Osteoblast (primary cell): Measurements from ENCODE around the gene COX10. TPM values are rescaled to one million over a fixed set of nuclear protein-coding genes. Genes with fewer than 3 reads are reported as not detected.

Source experiments
- DNase-seq: peaks from one replicate; pipeline ENCODE4 v3.0.0; 2011; ENCODE audit warnings: low spot score, mixed read lengths; ENCODE audit not compliant: insufficient read length; ENCODE audit errors: missing footprints
- H2AFZ ChIP-seq: 2 replicates; pipeline ENCODE4 v1.6.0; 2011; ENCODE audit warnings: mild to moderate bottlenecking, low read length
- H3K27ac ChIP-seq: 2 replicates; pipeline ENCODE4 v1.5.1; 2011; ENCODE audit warnings: mild to moderate bottlenecking, low read depth, low read length, moderate library complexity
- H3K27me3 ChIP-seq: 2 replicates; pipeline ENCODE4 v1.6.0; 2012; ENCODE audit warnings: mild to moderate bottlenecking, control low read depth, inconsistent platforms, low read length, moderate library complexity; ENCODE audit not compliant: insufficient read depth
- H3K36me3 ChIP-seq: 2 replicates; pipeline ENCODE4 v1.5.1; 2011; ENCODE audit warnings: mild to moderate bottlenecking, low read length, control low read depth, moderate library complexity; ENCODE audit not compliant: insufficient read depth
- H3K4me1 ChIP-seq: 2 replicates; pipeline ENCODE4 v1.5.1; 2011; ENCODE audit warnings: mild to moderate bottlenecking, low read length, control low read depth, moderate library complexity; ENCODE audit not compliant: insufficient read depth
- H3K4me2 ChIP-seq: 2 replicates; pipeline ENCODE4 v1.6.0; 2011; ENCODE audit warnings: mild to moderate bottlenecking, low read length; ENCODE audit not compliant: insufficient read depth
- H3K4me3 ChIP-seq: fragments of 200-600 bp; sonication (generic); 3 replicates; pipeline ENCODE4 v1.5.1; 2012; ENCODE audit warnings: mild to moderate bottlenecking, low read length, inconsistent platforms; ENCODE audit not compliant: insufficient read depth
- H3K79me2 ChIP-seq: 2 replicates; pipeline ENCODE4 v1.6.0; 2012; ENCODE audit warnings: mild to moderate bottlenecking, low read length, control low read depth, inconsistent platforms; ENCODE audit not compliant: insufficient read depth
- H3K9me3 ChIP-seq: 2 replicates; pipeline ENCODE4 v1.5.1; 2011; ENCODE audit warnings: low read depth, low read length, control low read depth
- H4K20me1 ChIP-seq: 2 replicates; pipeline ENCODE4 v1.6.0; 2012; ENCODE audit warnings: mild to moderate bottlenecking, low read length, control low read depth; ENCODE audit not compliant: insufficient read depth
- CTCF ChIP-seq: IDR thresholded peaks from 2 replicates; pipeline ENCODE4 v1.5.1; 2011; ENCODE audit warnings: mild to moderate bottlenecking, low read depth, low read length, moderate library complexity; ENCODE audit errors: extremely low read depth
- total RNA-seq: library from RNA; depleted of rRNA; stranded (reverse); fragments of >200 nt; gene quantifications from 2 replicates; pipeline ENCODE4 v1.2.3, GENCODE V29; 2012

COX10 gene
- total RNA-seq, 1 donor, result 14.8 TPM

GRCh38 chr17:14206891-14207290 lies 137.6 kb downstream of the COX10 start:
- TF ChIP-seq CTCF, result no peak
- Histone ChIP-seq H3K36me3 (no peaks in the 10 kb centered on the region), H3K4me1 (no peaks in the 10 kb centered on the region), H3K9me3 (no peaks in the 10 kb centered on the region), H2AFZ (no peak overlapping the region), H3K79me2 (no peaks in the 10 kb centered on the region), H4K20me1 (peaks cover 3% of the 10 kb centered on the region), H3K27ac (no peak overlapping the region), H3K4me2 (no peak overlapping the region), H3K4me3 (no peak overlapping the region), H3K27me3 (no peaks in the 10 kb centered on the region)
- DNase-seq, result no peak

GRCh38 chr17:14207791-14208190 lies 138.5 kb downstream of the COX10 start:
- DNase-seq, result no peak
- H4K20me1 ChIP-seq, result peaks cover 1% of the 10 kb centered on the region
- TF ChIP-seq CTCF, result no peak

GRCh38 chr17:14209215-14209614 lies 139.9 kb downstream of the COX10 start:
- H3K4me1 ChIP-seq, result peaks cover 7% of the 10 kb centered on the region
- H3K9me3 ChIP-seq, result no peaks in the 10 kb centered on the region
- H3K79me2 ChIP-seq, result no peaks in the 10 kb centered on the region
- DNase-seq, result no peak
- no peaks in the 10 kb centered on the region for H4K20me1 ChIP-seq
- H3K27ac ChIP-seq, result no peak overlapping the region
- H3K4me2 ChIP-seq, result no peak overlapping the region
- no peak overlapping the region for H2AFZ ChIP-seq
- H3K4me3 ChIP-seq, result no peak overlapping the region
- H3K27me3 ChIP-seq, result no peaks in the 10 kb centered on the region
- no peaks in the 10 kb centered on the region for H3K36me3 ChIP-seq
- TF ChIP-seq CTCF, result no peak

More at GRCh38 chr17:14207791-14208190, 138.5 kb downstream of the COX10 start:
- Histone ChIP-seq H3K79me2 (no peaks in the 10 kb centered on the region), H3K27ac (no peak overlapping the region), H3K36me3 (no peaks in the 10 kb centered on the region), H3K4me1 (no peaks in the 10 kb centered on the region), H3K4me3 (no peak overlapping the region), H3K4me2 (no peak overlapping the region), H2AFZ (no peak overlapping the region), H3K9me3 (no peaks in the 10 kb centered on the region), H3K27me3 (no peaks in the 10 kb centered on the region)

GRCh38 chr17:14211246-14211645 lies 141.9 kb downstream of the COX10 start:
- H3K36me3 ChIP-seq, result no peaks in the 10 kb centered on the region
- peaks cover 7% of the 10 kb centered on the region for H3K4me1 ChIP-seq
- no peak for TF ChIP-seq CTCF
- no peak overlapping the region for H3K4me2 ChIP-seq
- H3K27ac ChIP-seq, result no peak overlapping the region
- H2AFZ ChIP-seq, result no peak overlapping the region
- H3K27me3 ChIP-seq, result no peaks in the 10 kb centered on the region
- no peaks in the 10 kb centered on the region for H4K20me1 ChIP-seq
- no peak for DNase-seq
- no peak overlapping the region for H3K4me3 ChIP-seq
- H3K9me3 ChIP-seq, result no peaks in the 10 kb centered on the region
- H3K79me2 ChIP-seq, result no peaks in the 10 kb centered on the region
